Measurements from ENCODE around the gene WDR4. TPM values are rescaled to one million over a fixed set of nuclear protein-coding genes. Genes with fewer than 3 reads are reported as not detected.
"Not testable (repeated sequence)": the region's sequence is repeated elsewhere in the genome, so short reads cannot be mapped to it uniquely, and the experiment has no call there.

Gene WDR4
- total and polyA plus RNA-seq, 11 donors: 1.7 to 17.9 (median 6.4) TPM

- ATAC-seq: peak; percentile 93 to 97 (median 95)
- Histone ChIP-seq H3K27ac (peak overlapping the region in 11 of 12 donors; percentile 29 to 79 (median 65)), H3K9me3 (no peaks in the 10 kb centered on the region), H3K4me1 (peaks cover 0 to 13% (median 0%) of the 10 kb centered on the region in 12 donors), H3K36me3 (peaks cover 0 to 85% (median 49%) of the 10 kb centered on the region in 9 donors), H3K4me3 (no peak overlapping the region), H3K27me3 (no peaks in the 10 kb centered on the region)
- intact Hi-C loops (cut with DNase I): no loop called here
- TF ChIP-seq CTCF (IDR thresholded peaks at IDR 0.05) (no peak), POLR2A (IDR thresholded peaks at IDR 0.05) (no peak)
- peak in 4 of 5 donors; percentile 46 to 81 (median 68) for DNase-seq
- 70 to 74% (median 73%) methylated on average over 17 to 22 of the region's 22 CpGs for WGBS, 4 donors
These were observed 34.8 kb downstream of the WDR4 start for GRCh38 chr21:42844411-42845113.

DNA sequence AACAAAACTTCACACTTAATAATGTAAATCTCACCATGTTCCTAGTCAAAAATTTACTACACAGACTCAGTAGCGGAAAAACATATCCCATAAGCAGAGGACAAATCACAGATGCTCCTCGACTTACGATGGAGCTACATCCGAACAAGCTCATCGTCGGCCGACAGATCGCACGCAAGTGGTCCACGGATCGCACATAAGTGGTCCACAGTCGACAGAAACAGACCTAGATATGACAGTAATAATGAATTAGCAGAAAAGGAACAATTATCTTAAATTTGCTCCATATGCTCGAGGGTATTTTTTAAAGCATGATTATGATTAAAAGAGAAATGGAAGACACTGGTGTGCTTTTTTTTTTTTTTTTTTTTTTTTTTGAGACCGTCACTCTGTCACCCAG, 36.3 kb downstream of the WDR4 start:
- H3K4me1 ChIP-seq: peaks cover 0 to 13% (median 0%) of the 10 kb centered on the region in 12 donors
- H3K27ac ChIP-seq: no peak overlapping the region
- no peak overlapping the region for H3K4me3 ChIP-seq
- H3K9me3 ChIP-seq: no peaks in the 10 kb centered on the region
- no peaks in the 10 kb centered on the region for H3K27me3 ChIP-seq
- TF ChIP-seq CTCF (IDR thresholded peaks at IDR 0.05) (no peak), POLR2A (IDR thresholded peaks at IDR 0.05) (no peak)
- ATAC-seq (no peak), DNase-seq (no peak)
- peaks cover 0 to 78% (median 43%) of the 10 kb centered on the region in 9 donors for H3K36me3 ChIP-seq
- 96 to 97% (median 96%) methylated on average over 14 of the region's 14 CpGs for WGBS, 4 donors
- intact Hi-C loops (cut with DNase I): no loop called here

DNA sequence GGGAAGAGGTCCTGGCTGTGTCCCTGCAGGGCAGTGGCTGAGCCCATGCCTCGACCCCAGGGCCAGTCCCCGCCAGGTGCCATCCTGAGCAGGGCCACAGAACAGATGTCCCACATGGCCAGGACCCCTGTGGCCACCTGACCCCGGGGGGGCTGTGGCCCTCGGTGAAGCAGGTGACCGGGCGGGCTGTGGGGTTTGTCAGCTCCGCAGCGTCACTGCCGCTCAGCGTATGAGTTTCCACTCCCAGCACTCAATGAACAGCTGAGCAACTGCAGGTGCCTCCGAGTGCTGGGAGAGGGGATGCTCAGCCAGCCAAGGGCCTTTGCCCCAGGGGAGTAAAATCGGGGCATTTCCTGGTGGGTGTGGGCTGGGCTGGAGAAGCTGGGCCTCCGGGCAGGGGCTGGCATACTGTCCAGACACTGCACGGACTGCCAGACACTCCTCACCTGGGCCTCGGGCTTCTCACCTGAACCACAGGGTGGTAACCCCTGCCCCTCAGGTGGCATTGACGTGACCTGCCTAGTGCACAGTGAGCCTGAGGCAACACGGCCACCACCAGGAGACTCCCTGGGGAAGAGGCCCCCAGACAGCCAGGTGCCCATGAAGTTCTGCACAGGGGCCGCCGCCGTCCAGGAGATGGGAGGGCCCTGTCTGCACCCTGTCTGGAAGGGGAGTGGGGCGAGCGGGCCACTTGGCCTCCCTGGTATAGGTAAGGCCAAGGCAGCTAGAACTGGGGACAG, 37.3 kb downstream of the WDR4 start:
- H3K27ac ChIP-seq; H3K9me3 ChIP-seq; ATAC-seq; H3K27me3 ChIP-seq; DNase-seq; intact Hi-C loops (cut with DNase I); H3K4me3 ChIP-seq: not testable (repeated sequence)
- Histone ChIP-seq H3K36me3 (peaks cover 0 to 69% (median 37%) of the 10 kb centered on the region in 9 donors), H3K4me1 (peaks cover 0 to 13% (median 0%) of the 10 kb centered on the region in 12 donors)
- WGBS, 4 donors: 89 to 94% (median 94%) methylated on average over 9 to 16 of the region's 22 CpGs

- intact Hi-C loops (cut with DNase I): no loop called here
- TF ChIP-seq CTCF (IDR thresholded peaks at IDR 0.05): no peak
- DNase-seq (peak in 2 of 5 donors; percentile 2 to 6), ATAC-seq (no peak)
- Histone ChIP-seq H3K36me3 (peaks cover 0 to 62% (median 34%) of the 10 kb centered on the region in 9 donors), H3K27me3 (peaks cover 0 to 4% (median 0%) of the 10 kb centered on the region in 9 donors), H3K4me3 (no peak overlapping the region), H3K4me1 (peaks cover 0 to 13% (median 0%) of the 10 kb centered on the region in 12 donors), H3K27ac (no peak overlapping the region), H3K9me3 (no peaks in the 10 kb centered on the region)
- 90 to 97% (median 93%) methylated on average over 17 to 21 of the region's 21 CpGs for WGBS, 4 donors
These were observed 38.0 kb downstream of the WDR4 start for GRCh38 chr21:42841156-42841915.

Data from heart left ventricle (tissue), 16 donors.